HepG2 (cell line): ENCODE measurements around the gene BMERB1. TPM values are rescaled to one million over a fixed set of nuclear protein-coding genes. Genes with fewer than 3 reads are reported as not detected.
"Not testable (repeated sequence)": the region's sequence is repeated elsewhere in the genome, so short reads cannot be mapped to it uniquely, and the experiment has no call there.

ENCODE experiments used
- AGO2 ChIP-seq: fragments of 200-400 bp; formaldehyde crosslinking; optimal IDR thresholded peaks from 2 replicates; pipeline ENCODE3; 2017; ENCODE audit warnings: mild to moderate bottlenecking, low read depth, low read length, moderate library complexity
- KLF6 ChIP-seq: IDR thresholded peaks from 2 replicates; pipeline ENCODE4 v1.8.0; 2016; ENCODE audit warnings: missing biosample characterization, missing genetic modification reagents
- LCORL ChIP-seq, 2 experiments: fragments of 450-650 bp in 1 of 2; sonication (generic) in 1 of 2; formaldehyde crosslinking in 1 of 2; IDR thresholded peaks; 2 replicates each; pipeline versions ENCODE4 v1.5.0 to v1.6.1; 2017 to 2020; ENCODE audit warnings: antibody characterized with exemption in 1 of 2, missing genetic modification reagents in 1 of 2
- RBFOX2 ChIP-seq: fragments of 200-400 bp; formaldehyde crosslinking; IDR thresholded peaks from 2 replicates; pipeline ENCODE4 v1.6.1; 2017; ENCODE audit warnings: low read depth, mild to moderate bottlenecking, low read length
- SAP130 ChIP-seq: IDR thresholded peaks from 2 replicates; pipeline ENCODE4 v1.6.1; 2016; ENCODE audit warnings: low read depth
- TBX2 ChIP-seq: sonication (generic); formaldehyde crosslinking; IDR thresholded peaks from 2 replicates; pipeline ENCODE4 v1.5.0; 2020; ENCODE audit warnings: missing genetic modification reagents, mild to moderate bottlenecking, borderline replicate concordance
- TOE1 ChIP-seq: sonication (generic); formaldehyde crosslinking; IDR thresholded peaks from 2 replicates; pipeline ENCODE4 v1.4.0; 2020; ENCODE audit warnings: mild to moderate bottlenecking, missing genetic modification reagents
- ZNF230 ChIP-seq: sonication (generic); formaldehyde crosslinking; IDR thresholded peaks from 2 replicates; pipeline ENCODE4 v1.4.0; 2020; ENCODE audit warnings: mild to moderate bottlenecking, missing genetic modification reagents
- polyA plus RNA-seq, 8 experiments: library from polyadenylated mRNA; depleted of rRNA in 3 of 8; stranded (reverse) in 7 of 8; unstranded in 1 of 8; fragments of >200 nt; fragmentation: Illumina TruSeq in 4 of 8; extraction: Trizol in 4 of 8; gene quantifications; 2 replicates each; pipeline versions ENCODE4 v1.2.1 to v1.2.3, GENCODE V29; 2011 to 2016; ENCODE audit warnings: low read depth in 4 of 8, missing spikeins in 1 of 8, mixed read lengths in 1 of 8; ENCODE audit not compliant: insufficient read depth in 1 of 8
- total RNA-seq, 5 experiments: library from RNA; depleted of rRNA; stranded (reverse); fragments of >200 nt; fragmentation: Illumina TruSeq; extraction: Trizol; gene quantifications; 2 replicates each; pipeline ENCODE4 v1.2.3, GENCODE V29; 2016; ENCODE audit warnings: low read depth in 1 of 5
- TF ChIP-seq, protein P1 (sequence below): sonication (generic); formaldehyde crosslinking; IDR thresholded peaks from 2 replicates; pipeline ENCODE4 v1.4.0; 2020; ENCODE audit warnings: low read depth, mild to moderate bottlenecking, missing genetic modification reagents
- TF ChIP-seq, protein P2 (sequence below): sonication (generic); formaldehyde crosslinking; IDR thresholded peaks from 2 replicates; pipeline ENCODE4 v1.5.0; 2020; ENCODE audit warnings: missing genetic modification reagents
- TF ChIP-seq, protein P3 (sequence below): sonication (generic); formaldehyde crosslinking; IDR thresholded peaks from 2 replicates; pipeline ENCODE4 v1.8.1; 2023; ENCODE audit warnings: missing genetic modification reagents, inconsistent platforms, borderline replicate concordance
- TF ChIP-seq, protein P4 (sequence below): sonication (generic); formaldehyde crosslinking; IDR thresholded peaks from 2 replicates; pipeline ENCODE4 v1.4.0; 2020; ENCODE audit warnings: missing genetic modification reagents

Gene BMERB1
- total and polyA plus RNA-seq, 2 of the 13 experiments (the other 11 are each of a cell fraction or from before 2014, with no cell fraction given), result 1.4 TPM

DNA sequence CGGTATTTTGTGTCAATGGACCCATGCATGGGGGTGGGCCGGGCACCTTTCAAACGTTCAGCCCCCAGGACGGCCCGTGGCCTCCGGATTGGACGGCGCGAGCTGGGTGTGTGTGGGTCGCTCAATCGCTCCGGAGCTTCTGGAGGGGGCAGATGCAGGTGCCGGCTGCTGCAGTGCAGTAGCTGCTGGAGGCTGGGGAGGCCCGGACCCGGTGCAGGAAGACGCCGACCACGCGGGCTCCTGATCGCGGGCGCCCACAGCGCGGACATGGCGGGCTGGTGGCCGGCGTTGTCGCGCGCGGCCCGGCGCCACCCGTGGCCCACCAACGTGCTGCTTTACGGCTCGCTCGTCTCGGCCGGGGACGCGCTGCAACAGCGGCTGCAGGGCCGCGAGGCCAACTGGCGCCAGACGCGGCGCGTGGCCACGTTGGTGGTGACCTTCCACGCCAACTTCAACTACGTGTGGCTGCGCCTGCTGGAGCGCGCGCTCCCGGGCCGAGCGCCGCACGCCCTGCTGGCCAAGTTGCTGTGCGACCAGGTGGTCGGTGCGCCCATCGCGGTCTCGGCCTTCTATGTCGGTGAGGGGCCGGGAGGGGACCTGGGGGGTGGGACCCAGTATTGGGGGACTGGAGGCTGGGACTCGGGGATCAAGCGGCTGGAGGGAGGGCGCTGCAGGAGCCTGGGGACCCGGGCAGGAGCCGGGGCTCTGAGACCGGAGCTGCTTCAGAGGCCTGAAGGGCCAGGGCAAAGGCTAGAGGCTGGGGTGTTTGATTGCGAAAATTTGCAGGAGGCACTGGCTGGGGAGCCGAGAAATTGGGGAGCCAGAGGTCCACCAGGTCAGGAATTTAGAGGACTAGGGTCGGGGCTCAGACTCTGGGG, 38.5 kb upstream of the BMERB1 start, which contains the start of gene MPV17L (continued):
- peak; percentile 14; the same call in 1 of the 2 replicates for TF ChIP-seq TBX2 (CRISPR knock-in tag)
- TF ChIP-seq, protein P1, sequence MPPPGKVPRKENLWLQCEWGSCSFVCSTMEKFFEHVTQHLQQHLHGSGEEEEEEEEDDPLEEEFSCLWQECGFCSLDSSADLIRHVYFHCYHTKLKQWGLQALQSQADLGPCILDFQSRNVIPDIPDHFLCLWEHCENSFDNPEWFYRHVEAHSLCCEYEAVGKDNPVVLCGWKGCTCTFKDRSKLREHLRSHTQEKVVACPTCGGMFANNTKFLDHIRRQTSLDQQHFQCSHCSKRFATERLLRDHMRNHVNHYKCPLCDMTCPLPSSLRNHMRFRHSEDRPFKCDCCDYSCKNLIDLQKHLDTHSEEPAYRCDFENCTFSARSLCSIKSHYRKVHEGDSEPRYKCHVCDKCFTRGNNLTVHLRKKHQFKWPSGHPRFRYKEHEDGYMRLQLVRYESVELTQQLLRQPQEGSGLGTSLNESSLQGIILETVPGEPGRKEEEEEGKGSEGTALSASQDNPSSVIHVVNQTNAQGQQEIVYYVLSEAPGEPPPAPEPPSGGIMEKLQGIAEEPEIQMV (CRISPR knock-in tag), result peak; percentile 75; the same call in 1 of the 2 replicates
- TF ChIP-seq LCORL (IDR thresholded peaks at IDR 0.05), result not testable (repeated sequence)
- peak; percentile 85 for TF ChIP-seq LCORL (CRISPR knock-in tag; IDR thresholded peaks at IDR 0.05)
- TF ChIP-seq RBFOX2, result peak; percentile 95
- peak; percentile 98 for TF ChIP-seq ZNF230 (CRISPR knock-in tag)
- TF ChIP-seq, protein P2, sequence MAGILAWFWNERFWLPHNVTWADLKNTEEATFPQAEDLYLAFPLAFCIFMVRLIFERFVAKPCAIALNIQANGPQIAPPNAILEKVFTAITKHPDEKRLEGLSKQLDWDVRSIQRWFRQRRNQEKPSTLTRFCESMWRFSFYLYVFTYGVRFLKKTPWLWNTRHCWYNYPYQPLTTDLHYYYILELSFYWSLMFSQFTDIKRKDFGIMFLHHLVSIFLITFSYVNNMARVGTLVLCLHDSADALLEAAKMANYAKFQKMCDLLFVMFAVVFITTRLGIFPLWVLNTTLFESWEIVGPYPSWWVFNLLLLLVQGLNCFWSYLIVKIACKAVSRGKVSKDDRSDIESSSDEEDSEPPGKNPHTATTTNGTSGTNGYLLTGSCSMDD (CRISPR knock-in tag), result peak; percentile 63; the same call in 1 of the 2 replicates
- TF ChIP-seq, protein P3, sequence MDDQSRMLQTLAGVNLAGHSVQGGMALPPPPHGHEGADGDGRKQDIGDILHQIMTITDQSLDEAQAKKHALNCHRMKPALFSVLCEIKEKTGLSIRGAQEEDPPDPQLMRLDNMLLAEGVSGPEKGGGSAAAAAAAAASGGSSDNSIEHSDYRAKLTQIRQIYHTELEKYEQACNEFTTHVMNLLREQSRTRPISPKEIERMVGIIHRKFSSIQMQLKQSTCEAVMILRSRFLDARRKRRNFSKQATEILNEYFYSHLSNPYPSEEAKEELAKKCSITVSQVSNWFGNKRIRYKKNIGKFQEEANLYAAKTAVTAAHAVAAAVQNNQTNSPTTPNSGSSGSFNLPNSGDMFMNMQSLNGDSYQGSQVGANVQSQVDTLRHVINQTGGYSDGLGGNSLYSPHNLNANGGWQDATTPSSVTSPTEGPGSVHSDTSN (CRISPR knock-in tag), result 0 out of 2 replicates have a peak, but pooled peaks have one; percentile 72
- TF ChIP-seq AGO2, result peak; percentile 59
- TF ChIP-seq TOE1 (CRISPR knock-in tag), result 0 out of 2 replicates have a peak, but pooled peaks have one; percentile 76
- TF ChIP-seq, protein P4, sequence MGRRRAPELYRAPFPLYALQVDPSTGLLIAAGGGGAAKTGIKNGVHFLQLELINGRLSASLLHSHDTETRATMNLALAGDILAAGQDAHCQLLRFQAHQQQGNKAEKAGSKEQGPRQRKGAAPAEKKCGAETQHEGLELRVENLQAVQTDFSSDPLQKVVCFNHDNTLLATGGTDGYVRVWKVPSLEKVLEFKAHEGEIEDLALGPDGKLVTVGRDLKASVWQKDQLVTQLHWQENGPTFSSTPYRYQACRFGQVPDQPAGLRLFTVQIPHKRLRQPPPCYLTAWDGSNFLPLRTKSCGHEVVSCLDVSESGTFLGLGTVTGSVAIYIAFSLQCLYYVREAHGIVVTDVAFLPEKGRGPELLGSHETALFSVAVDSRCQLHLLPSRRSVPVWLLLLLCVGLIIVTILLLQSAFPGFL (CRISPR knock-in tag), result peak; percentile 55; the same call in 1 of the 2 replicates
- peak; percentile 78 for TF ChIP-seq SAP130 (CRISPR knock-in tag)
- peak; percentile 61 for TF ChIP-seq KLF6 (CRISPR knock-in tag)
